GM03348 (cell line): ENCODE measurements around the gene ETFB.

Experiments
- DNase-seq: peaks from one replicate; pipeline ENCODE4 v3.0.0; 2012; ENCODE audit warnings: low spot score

The ETFB gene

DNA sequence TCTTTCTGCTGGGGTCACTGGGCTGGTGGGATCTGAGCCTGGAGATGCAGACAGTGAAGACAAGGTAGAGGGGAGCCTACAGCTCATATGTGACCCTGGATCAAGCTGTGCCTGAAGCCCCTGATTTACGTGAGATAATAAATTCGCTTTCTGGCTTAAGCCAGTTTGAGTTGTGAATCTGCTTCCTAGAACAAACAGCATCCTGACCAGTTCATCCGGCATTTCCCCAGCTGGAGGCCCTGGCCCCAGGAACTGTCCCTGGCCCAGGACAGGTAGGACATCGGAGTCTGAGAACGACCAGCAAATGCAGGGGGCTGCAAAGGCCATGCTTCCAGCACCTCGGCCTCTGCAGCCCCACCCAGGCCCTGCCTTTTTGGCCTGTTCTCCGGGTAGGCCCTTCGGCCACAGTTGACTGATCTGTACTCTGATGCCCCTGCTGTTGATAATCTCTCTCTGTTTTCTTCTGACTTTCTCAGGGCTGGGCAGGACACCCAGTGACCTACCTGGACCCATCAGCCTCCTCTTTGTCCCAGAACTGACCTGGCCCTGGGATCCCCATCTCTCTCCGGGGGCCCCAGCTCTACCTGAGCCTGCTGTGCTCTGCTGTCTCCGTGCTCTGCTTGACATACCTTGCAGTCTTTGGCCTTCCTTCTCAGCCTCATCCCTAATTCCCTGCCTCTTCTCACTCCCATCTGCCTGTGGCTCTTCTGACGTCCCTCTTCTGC is 14.8 kb downstream of the ETFB start:
- DNase-seq = no peak

DNA sequence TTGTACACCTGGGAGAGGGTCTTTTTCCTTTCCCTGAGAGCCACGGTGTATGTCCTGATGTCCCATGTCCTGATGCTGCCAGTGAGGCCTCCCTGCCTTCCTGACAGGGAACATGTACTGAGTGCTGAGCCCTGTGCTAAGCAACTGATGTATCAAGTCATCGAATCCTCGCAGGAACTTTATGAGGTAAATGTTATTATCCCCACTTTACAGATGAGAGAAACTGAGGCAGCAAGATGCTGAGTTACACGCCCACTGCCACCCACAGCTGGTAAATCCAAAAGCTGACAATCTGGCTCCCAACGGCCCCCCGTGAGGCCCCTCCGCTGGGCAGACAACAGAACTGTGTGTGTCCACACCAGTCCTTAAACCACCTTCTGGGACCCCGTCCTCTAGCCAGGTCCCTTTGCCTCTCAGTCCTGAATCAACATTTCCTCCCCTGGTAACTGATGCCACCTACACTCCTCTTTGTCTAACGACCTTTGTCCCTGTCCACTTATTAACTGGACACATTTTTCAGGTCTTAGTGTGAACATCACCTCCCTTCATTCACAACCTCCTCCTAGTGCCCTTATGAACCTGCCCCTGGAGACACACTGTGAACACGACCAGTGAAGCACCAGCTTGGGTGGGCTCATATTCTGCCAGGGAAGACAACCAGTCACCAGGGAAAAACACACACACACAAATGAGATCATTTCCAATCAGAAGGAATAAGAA is 18.8 kb downstream of the ETFB start:
- no peak for DNase-seq

DNA sequence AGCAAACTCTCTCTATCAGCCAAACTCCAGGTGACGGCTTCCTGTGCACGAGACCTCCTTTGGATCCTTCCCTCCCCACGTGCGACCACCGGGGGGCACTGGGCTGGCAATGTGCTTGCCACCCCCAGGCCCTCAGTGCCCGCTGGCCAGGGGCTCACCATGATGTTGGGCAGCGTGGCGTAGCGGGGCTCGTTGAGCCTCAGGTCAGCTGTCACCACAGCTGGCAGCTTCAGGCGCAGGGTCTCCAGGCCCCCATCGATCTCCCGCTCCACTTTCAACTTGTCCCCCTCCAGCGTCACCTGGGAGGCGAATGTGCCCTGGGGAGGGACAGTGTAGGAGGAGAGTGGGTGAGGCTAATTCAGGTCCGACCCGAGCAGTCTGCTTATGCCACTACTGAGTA is 19.4 kb downstream of the ETFB start:
- no peak for DNase-seq

DNA sequence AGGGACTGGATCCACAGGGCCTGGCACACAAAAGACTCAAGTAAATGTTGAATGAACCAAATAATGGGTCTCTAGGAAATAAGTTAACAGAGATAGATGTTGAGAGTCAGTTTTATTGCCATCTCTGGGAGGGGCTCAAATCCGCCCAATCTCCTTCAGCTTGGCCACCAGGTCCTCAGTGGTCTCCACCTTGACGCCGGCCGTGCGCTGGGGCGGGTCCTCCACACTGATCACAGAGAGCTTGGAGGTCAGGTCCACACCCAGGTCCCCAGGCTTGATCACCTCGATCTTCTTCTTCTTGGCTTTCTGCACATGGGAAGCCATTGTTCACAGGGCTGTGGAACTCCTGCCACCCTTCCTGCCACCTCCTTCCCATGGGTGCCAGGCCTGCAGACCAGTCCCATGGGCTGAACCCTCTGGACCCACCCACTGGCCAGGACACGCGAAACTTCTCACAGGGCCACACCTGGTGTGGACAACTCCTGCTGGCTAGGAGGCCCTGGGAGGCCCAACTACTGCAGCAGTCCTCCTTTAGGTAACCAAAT is 21.0 kb downstream of the ETFB start:
- DNase-seq = no peak

DNA sequence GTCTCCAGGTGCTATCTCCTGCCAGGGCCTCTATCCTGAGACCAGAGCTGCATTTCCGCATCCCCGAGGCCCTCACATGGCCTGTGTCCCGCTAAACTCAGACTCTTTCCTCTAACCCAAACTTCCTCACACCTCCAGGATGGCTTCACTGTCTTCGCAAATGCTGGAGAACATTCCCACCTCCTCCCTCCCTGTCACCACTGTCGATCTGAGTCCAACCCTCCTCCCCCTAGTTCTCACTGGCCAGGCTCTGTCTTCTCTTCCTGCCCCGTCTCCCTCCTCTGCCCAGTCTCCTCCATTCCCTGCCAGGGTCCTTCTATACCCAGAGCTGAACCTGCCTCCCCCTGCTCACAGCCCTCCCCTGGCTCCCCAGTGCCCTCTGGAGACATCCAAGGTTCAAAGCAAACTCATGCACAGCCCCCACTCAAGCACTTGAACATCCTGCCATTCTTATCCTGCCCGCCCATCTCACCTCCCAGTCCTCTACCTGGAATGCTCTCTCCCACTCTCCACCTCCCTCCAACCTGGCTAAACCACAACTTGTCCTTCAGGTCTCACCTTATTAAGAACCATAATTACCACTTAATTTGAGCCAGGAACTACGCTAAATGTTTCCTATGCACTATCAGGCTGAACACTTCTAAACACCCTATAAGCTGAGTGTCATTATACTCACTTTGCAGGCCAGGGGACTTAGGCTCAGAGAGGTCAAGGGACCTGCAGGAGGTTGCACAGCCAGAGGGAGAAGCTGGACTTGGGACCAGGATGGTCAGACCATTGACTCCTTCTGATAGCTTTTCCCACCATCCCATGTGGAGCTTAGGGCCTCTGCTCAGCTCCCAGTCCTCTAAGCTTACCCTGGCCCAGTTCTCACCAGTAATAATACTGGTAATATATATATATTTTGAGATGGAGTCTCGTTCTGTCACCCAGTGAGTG is 23.3 kb downstream of the ETFB start:
- no peak for DNase-seq

DNA sequence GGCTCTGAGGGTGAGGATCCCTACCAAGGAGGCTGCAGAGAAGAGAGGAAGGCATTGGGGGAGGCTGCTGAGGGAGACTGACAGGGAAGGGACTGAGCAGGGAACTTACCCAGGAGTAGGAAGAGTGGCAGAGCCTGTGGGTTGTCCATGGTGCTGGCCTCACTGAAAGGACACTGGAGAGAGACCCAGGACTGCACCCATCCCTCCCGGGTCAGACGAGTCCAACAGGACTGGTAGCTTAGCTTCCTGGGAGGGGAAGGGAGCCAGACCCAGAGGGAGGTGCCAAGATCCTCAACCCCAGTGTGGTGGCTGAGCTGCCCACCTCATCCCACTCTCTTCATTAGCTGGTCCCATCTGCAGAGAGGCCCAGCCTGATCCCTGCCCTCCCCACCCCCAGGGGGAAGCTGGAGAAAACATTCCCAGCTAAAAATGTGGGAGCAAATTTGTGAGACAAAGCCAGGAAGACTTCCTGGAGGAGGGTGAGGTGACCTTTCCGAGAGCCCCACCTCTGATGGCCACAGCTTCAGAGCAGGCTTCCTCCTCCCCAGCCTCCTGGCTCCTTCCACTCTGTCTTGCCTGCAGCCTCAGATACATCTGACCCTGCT is 24.1 kb downstream of the ETFB start, which contains the start of gene VSIG10L:
Gene VSIG10L (minus strand): TSS at position 164 of the 605 bp plus-strand sequence. CDS start 15 bp downstream, at position 149.
- no peak for DNase-seq

DNA sequence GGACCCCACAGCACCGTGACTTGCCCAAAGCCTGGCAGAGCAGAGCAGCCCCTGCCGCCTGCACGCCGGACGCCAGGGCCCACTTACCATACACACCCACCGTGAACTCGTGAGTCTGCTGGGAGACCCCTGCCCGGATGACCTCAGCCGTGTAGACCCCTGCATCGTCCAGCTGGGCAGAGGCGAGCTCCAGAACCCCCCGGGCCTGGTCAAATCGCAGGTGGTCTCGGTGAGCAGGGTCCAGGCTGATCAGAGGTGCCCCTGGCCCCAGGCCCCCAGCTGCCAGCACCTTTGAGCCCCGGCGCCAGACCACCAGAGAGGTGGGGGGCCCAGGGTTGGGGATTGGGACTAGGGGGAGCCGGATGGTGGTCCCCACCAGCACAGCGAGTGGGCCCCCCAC is 25.1 kb downstream of the ETFB start:
- DNase-seq = no peak

DNA sequence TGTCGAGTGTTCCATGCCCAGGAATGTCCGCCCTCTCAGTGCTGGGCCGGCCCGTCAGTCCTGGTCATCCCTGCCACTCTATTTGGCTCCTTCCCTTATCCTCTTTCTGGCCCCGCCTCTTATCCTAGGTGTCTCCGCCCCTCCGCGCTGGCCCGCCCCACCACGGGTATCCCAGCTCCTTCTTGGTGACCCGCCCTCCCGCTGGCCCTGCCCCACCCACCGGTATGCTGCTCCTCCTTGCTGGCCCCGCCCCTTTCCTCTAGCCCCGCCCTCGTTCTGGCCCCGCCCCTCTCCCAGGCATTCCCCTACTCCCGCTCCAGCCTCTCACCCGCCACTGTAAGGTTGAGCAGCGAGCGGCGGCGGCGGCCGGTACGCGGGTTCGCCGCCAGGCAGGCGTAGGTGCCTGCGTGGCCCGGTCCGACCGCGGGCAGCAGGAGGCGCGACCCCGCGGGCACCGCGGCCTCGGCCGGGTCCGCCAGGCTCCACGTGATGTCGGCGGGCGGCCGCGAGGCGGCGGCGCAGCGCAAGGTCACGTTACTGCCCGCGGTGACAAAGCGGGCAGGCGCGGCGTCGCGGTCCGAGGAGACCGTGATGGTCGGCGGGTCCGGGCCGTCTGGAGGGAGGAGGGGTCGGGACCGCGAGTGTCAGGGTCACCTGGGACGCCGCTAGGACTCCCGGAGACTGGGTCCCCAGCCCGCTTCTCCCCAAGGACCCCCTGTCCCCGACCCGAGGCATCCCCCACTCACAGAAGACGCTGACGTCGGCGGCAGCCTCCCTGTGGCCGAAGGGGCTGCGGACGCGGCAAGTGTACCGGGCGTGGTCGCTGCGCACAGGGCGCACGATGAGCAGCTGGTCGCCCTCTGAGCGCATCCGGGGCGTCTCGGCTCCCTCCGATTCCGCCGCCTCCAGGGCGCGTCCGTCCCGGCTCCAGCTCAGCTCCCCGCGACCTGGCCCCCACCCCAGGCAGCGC is 26.2 kb downstream of the ETFB start:
- peak; percentile 100 for DNase-seq

DNA sequence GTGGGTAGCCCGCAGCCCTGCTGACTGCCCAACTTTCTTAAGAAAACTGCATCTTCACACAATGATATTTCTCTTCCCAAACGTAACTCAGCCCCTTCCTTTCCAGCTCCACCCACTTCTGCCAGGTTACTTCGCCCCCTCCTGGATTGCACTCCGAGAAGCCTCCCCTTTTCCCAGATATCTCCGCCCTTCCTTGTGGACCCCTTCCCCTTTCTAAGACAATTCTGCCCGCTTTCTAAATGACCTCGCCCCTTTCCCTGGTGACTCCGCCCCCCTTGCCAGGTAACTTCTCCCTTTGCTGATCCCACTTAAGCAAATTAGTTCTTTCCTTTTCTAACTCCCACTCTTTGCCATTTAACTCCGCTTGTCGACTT is 26.9 kb downstream of the ETFB start:
- DNase-seq = no peak

DNA sequence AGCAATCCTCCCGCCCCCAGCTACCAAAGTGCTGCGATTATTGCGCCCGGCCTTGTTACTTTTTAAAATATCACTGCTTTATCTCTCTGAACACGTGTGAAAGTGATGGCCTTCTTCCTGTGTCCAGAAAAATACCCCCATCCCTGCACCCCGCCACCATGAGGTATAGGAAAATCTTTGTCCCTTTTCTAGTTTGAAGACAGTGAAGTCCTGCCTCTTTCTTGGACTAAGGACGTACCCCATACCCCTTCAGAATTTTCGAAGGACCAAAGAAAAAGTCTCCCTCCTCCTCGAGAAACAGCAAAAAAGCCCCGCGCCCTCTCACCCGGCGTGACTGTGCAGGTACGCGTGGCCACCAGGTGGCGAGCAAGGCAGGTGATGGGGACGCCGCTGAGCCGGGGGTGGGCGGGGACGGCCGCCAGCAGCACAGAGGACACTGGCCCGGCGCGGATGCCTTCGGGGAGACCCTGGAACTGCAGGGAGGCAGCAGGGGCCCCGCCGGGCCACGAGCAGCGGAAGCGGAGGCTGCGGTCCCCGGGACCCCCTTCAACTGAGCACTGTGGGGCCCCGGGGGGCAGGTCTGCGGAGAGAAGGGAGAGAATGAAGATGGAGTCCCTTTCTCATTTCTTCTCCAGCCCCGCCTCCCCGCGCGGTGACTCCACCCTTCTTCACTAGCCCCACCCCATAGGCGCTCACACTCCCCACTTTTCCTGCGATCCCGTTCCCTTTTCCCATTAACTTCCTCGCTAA is 27.4 kb downstream of the ETFB start:
- DNase-seq = peak; percentile 92

DNA sequence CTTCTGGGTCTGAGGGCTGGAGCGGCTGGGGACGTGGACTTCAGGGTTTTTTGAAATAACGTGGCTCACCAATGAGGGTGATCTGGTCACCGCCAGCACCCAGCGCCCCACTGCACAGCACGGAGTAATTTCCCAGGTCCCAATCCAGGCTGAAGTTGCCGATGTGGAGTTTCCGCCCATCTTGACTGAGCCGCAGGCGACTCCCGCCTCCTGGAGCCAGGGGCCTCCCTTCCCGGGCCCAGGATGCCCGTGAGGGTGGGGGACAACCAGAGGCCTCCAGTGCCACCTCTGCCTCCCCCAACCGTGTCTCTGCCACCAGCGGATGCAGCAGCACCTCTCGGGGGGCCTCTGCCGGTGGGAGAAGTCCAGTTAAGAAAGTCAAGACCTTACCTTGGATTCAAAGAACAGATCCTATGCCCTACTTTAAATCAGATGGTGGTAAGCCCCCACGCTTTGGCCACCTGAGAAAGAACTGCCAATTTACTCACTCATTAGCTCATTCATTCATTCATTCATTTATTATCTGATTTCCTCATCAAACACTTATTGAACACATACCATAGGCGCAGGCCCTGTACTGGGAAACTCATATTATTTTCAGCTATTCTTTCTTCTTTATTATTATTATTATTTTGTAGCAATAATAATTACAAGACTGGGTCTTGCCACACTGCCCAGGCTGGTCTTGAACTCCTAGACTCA is 28.2 kb downstream of the ETFB start:
- no peak for DNase-seq

DNA sequence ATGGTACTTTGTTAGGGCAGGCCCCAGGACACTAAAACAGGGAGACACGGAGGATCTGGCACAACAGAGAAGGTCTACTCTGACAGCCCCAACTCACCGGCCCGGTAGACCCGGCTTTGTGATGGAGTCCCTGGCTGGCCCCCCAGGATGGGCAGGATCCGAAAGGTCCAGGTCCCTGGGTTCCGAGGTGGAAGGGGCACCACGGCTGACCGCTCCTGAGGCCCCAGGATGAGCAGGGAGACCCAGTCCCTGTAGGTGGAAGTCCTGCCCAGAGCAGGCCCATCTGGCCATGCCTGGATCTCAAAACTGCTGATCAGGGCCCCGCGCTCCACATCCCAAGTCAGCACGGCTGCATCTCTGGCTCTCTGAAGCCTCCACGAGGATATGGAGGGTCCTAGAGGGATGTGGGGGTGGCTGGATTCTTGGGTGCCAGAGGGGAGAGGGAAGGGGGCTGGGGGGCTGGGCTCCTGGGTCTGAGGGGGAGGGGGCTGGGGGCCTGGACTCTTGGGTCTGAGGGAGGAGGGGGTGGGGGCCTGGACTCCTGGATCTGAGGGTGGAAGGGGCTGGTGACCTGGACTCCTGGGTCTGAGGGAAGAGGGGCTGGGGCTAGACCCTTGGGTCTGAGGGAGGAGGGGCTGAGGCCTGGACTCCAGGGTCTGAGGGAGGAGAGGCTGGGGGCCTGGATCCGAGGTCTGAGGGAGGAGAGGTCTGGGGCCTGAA is 28.9 kb downstream of the ETFB start:
- DNase-seq = no peak

DNA sequence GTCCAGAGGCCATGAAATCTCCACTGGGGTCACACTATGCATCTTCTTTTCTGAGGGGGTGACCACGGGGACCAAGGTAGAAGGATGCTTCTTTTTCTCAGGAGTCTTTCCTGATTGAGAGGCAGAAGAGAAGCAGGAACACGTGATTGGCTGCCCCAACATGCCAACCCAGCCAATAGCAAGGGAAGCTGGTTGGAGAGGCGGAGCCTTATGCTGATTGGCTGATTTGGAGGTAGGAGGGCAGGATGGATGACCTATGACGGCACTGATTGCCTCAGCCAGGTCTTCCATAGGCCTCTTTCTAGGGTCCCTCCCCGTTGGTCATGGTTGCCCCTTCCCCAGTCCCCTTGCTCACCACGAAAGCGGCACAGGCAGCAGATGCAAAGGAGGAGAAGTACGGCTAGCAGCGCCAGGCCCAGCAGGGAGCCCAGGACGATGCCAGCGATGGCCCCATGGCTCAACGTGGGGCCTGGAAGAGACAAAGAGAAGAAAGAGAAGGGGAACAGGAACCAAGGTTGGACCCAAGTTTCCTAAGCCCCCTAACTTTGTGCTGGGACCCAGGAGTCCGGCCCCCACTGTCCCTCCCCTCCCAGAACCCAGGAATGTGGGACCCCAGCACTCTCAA is 32.2 kb downstream of the ETFB start:
- no peak for DNase-seq

DNA sequence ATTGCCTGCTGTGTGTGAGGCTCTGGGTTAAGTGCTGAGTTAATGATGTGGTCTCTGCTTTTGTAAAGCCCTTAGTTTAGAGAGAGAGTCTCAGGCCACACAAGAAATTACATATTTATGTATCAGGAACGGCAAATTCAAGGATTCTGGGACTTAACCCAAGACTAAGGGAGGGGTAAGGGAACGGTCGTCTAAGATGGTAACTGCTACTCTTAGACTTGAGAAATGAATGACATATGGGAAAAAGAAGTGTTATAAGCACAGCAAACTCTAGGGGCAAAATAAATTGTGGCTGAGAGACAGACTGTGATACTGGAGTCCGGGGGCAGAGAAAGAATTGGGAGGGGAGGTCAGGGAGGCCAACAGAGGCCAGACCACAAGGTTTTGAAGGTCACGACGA is 34.5 kb downstream of the ETFB start:
- DNase-seq = no peak

DNA sequence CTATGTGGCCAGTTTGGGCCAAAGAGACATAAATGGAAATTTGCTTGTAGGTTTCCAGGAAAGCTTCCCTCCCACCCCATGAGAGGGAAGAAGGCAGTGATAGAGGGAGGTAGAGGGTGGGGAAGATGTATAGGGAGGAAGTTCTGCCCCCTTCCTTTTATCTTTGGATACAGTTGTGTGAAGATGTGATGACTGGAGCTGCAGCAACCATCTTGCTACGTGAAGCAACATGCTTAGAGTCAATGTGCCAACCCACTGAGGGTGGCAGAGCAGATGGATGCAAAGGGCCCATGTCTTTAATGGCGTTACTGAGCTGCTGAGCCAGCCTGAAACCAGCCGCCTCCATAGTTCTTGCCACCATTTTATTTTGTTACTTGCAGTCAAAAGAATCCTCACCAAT is 35.0 kb downstream of the ETFB start:
- no peak for DNase-seq

DNA sequence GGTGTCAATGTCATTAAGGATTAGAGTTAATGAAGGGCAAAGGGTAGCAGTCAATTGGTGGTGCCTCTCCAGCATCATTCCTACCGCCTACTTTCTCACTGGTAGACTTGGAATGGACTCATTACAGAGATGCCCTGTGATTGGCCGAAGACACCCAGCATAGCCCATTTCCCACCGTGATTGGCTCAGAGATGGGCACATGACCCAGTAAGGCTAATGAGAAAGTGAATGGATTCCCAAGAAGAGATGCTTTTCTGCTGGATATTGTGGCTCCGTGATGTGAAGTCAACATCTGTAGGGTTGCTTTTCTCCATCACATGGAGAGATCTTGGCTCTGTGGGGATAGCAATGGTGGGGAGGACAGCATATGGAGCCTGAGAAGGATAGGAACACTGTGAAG is 35.8 kb downstream of the ETFB start:
- DNase-seq = no peak

DNA sequence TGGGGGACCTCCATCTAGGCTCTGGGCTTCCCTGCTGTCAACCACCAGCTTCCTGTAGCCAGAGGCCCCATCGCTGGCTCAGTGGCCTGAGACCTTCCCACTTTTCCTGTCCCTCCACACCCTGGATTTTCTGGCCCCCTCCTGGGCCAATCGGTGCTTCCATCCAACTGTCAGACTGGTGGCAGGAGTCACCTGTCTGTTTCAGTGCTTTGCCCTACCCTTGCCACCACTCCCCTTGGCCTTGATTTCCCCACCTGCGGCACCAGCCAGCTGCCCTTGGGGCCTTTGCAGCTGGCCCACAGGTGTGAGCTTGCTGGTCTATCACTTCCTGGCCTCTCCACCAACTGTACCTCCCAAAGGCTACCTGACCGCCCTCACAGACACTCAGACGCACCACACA is 36.8 kb downstream of the ETFB start:
- DNase-seq = no peak
